AG04449 (cell line): ENCODE results near the gene PDE6G.
"Not testable (repeated sequence)": the region's sequence is repeated elsewhere in the genome, so short reads cannot be mapped to it uniquely, and the experiment has no call there.

Source experiments
- CTCF ChIA-PET: fragments of 350-600 bp; formaldehyde crosslinking; extraction: SDS; loops from one replicate; lab custom pipeline; 2021; ENCODE audit warnings: antibody characterized with exemption; lab: Yijun Ruan, JAX
- POLR2A ChIA-PET: fragments of 400-600, 350-600 bp; formaldehyde crosslinking; extraction: SDS; loops from one replicate; lab custom pipeline; 2020; ENCODE audit warnings: antibody characterized with exemption, inconsistent platforms; lab: Yijun Ruan, JAX
- DNase-seq: peaks from one replicate; pipeline ENCODE4 v3.0.0-alpha.2; 2010; ENCODE audit warnings: low read depth, low spot score
- H3K4me3 ChIP-seq: 2 replicates; pipeline ENCODE4 v1.5.1; 2011; ENCODE audit warnings: low read depth, mild to moderate bottlenecking, control low read depth, low read length
- CTCF ChIP-seq: IDR thresholded peaks from one replicate; pipeline ENCODE4 v1.5.1; 2011; ENCODE audit warnings: mild to moderate bottlenecking, moderate library complexity, low read length, control low read depth, inconsistent platforms; ENCODE audit not compliant: insufficient read depth; ENCODE audit errors: missing control alignments

Gene PDE6G

GRCh38 chr17:81676906-81677305 lies 20.6 kb upstream of the PDE6G start:
- ChIA-PET POLR2A (no interaction called here), CTCF (interaction anchor here (1.6 to 1.9 kb wide), 2 partner anchors 8 to 12 kb away, joined by 7 to 9 read pairs; no protein-coding TSS in a partner anchor)
- TF ChIP-seq CTCF, result no peak
- DNase-seq, result no peak
- H3K4me3 ChIP-seq, result no peak overlapping the region

- CTCF ChIA-PET, result interaction anchor here (0.8 to 1.9 kb wide), 9 partner anchors 8 to 179 kb away, joined by 3 to 9 read pairs (median 4); partner anchors contain the start of genes ARL16 and HGS
- not testable (repeated sequence) for H3K4me3 ChIP-seq, DNase-seq
- peak; percentile 40 for TF ChIP-seq CTCF
- POLR2A ChIA-PET, result interaction anchor here (0.9 to 1.2 kb wide), 3 partner anchors 9 to 34 kb away, joined by 3 to 4 read pairs (median 4); partner anchors contain the start of genes CCDC137 and OXLD1
Observed at GRCh38 chr17:81675515-81676221, 19.3 kb upstream of the PDE6G start.

GRCh38 chr17:81673561-81674258 lies 17.4 kb upstream of the PDE6G start:
- ChIA-PET POLR2A (interaction anchor here (1.0 kb wide), 1 partner anchor 10 kb away, joined by 3 read pairs; the partner anchor contains the start of genes ARL16 and HGS), CTCF (interaction anchor here (1.0 to 1.3 kb wide), 2 partner anchors 10 to 255 kb away, joined by 3 read pairs; partner anchors contain the start of genes ARL16 and HGS)
- no peak for DNase-seq
- no peak for TF ChIP-seq CTCF
- no peak overlapping the region for H3K4me3 ChIP-seq

GRCh38 chr17:81672954-81673353 lies 16.6 kb upstream of the PDE6G start:
- TF ChIP-seq CTCF, result no peak
- ChIA-PET CTCF (interaction anchor here (1.0 to 1.2 kb wide), 2 partner anchors 10 to 256 kb away, joined by 3 to 7 read pairs; partner anchors contain the start of genes ARL16 and HGS), POLR2A (no interaction called here)
- no peak for DNase-seq
- H3K4me3 ChIP-seq, result no peak overlapping the region

- no peak overlapping the region for H3K4me3 ChIP-seq
- DNase-seq, result no peak
- TF ChIP-seq CTCF, result no peak
- POLR2A ChIA-PET, result no interaction called here
- CTCF ChIA-PET, result interaction anchor here (1.2 kb wide), 1 partner anchor 11 kb away, joined by 7 read pairs; the partner anchor contains the start of genes ARL16 and HGS
Observed at GRCh38 chr17:81672504-81672903, 16.2 kb upstream of the PDE6G start.

- H3K4me3 ChIP-seq, result peak overlapping the region; percentile 18
- POLR2A ChIA-PET, result interaction anchor here (2.2 kb wide), 1 partner anchor 11 kb away, joined by 7 read pairs; the partner anchor contains the start of gene PDE6G
- CTCF ChIA-PET, result interaction anchor here (1.5 kb wide), 1 partner anchor 10 kb away, joined by 5 read pairs; no protein-coding TSS in a partner anchor
- DNase-seq, result no peak
- no peak for TF ChIP-seq CTCF
Observed at GRCh38 chr17:81667754-81668153, 11.4 kb upstream of the PDE6G start.
